ENCODE measurements around the gene SPRY4. TPM values are rescaled to one million over a fixed set of nuclear protein-coding genes. Genes with fewer than 3 reads are reported as not detected.

Gene SPRY4
- total RNA-seq, 2 donors from 2014 or later, result 70.2 to 164 TPM

- Histone ChIP-seq H3K4me3 (ENCODE audit: low read length) (peak overlapping the region; percentile 43), H3K4me1 (ENCODE audit: control insufficient read depth, insufficient read depth, low read length) (peaks cover 12% of the 10 kb centered on the region), H3K27me3 (ENCODE audit: control insufficient read depth, insufficient read depth, low read length, poor library complexity, severe bottlenecking) (no peaks in the 10 kb centered on the region), H3K36me3 (ENCODE audit: control insufficient read depth, insufficient read depth, low read length) (peaks cover 83% of the 10 kb centered on the region), H3K9ac (ENCODE audit: extremely low read depth, low read length, poor library complexity, severe bottlenecking) (no peak overlapping the region), H3K27ac (ENCODE audit: low read depth, low read length) (no peak overlapping the region), H3K9me3 (ENCODE audit: control insufficient read depth, low read length) (no peaks in the 10 kb centered on the region)
- H3K9me3 Mint-ChIP-seq, result no peaks in the 10 kb centered on the region
- peaks cover 80% of the 10 kb centered on the region for H3K4me1 Mint-ChIP-seq
- H3K4me3 Mint-ChIP-seq, result peak overlapping the region; percentile 98
- 84 to 89% methylated on average over 6 of the region's 6 CpGs for WGBS, 2 experiments (ENCODE audit: insufficient coverage in 1 of 2, insufficient read length in 1 of 2)
- no peaks in the 10 kb centered on the region for H3K27me3 Mint-ChIP-seq (ENCODE audit: insufficient read depth)
- TF ChIP-seq, protein P1, sequence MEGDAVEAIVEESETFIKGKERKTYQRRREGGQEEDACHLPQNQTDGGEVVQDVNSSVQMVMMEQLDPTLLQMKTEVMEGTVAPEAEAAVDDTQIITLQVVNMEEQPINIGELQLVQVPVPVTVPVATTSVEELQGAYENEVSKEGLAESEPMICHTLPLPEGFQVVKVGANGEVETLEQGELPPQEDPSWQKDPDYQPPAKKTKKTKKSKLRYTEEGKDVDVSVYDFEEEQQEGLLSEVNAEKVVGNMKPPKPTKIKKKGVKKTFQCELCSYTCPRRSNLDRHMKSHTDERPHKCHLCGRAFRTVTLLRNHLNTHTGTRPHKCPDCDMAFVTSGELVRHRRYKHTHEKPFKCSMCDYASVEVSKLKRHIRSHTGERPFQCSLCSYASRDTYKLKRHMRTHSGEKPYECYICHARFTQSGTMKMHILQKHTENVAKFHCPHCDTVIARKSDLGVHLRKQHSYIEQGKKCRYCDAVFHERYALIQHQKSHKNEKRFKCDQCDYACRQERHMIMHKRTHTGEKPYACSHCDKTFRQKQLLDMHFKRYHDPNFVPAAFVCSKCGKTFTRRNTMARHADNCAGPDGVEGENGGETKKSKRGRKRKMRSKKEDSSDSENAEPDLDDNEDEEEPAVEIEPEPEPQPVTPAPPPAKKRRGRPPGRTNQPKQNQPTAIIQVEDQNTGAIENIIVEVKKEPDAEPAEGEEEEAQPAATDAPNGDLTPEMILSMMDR (conservative IDR thresholded peaks at IDR 0.05), result no peak
- no peak overlapping the region for H3K27ac Mint-ChIP-seq
- no peak for DNase-seq
- peaks cover 92% of the 10 kb centered on the region for H3K36me3 Mint-ChIP-seq (ENCODE audit: low read depth)
Measured at GRCh38 chr5:142316681-142317080, 8.1 kb downstream of the SPRY4 start.

DNA sequence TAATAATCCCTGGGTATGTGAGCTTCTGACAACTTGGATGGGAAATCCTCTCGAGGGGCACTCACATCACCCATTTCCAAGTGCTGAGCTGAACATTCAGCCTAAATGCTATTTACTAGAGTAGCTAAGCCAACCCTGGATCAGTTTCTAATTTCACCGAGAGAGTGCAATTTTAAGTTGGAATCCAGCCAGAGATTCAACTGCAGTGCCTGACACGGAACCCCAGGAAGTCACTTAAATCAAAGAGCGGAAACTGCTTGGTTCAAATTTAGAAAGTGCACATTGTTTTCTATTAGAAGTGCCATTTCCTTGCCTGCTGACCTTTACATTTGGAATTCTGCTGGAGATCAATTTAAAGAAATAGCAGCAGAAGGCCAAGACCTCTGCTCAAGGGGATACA is 8.8 kb downstream of the SPRY4 start:
- Histone ChIP-seq H3K9ac (ENCODE audit: extremely low read depth, low read length, poor library complexity, severe bottlenecking) (no peak overlapping the region), H3K36me3 (ENCODE audit: control insufficient read depth, insufficient read depth, low read length) (peaks cover 83% of the 10 kb centered on the region), H3K4me3 (ENCODE audit: low read length) (no peak overlapping the region), H3K4me1 (ENCODE audit: control insufficient read depth, insufficient read depth, low read length) (peaks cover 12% of the 10 kb centered on the region), H3K27ac (ENCODE audit: low read depth, low read length) (no peak overlapping the region), H3K9me3 (ENCODE audit: control insufficient read depth, low read length) (no peaks in the 10 kb centered on the region), H3K27me3 (ENCODE audit: control insufficient read depth, insufficient read depth, low read length, poor library complexity, severe bottlenecking) (no peaks in the 10 kb centered on the region)
- peak overlapping the region; percentile 74 for H3K27ac Mint-ChIP-seq
- peaks cover 80% of the 10 kb centered on the region for H3K4me1 Mint-ChIP-seq
- 77 to 90% methylated on average over 4 of the region's 4 CpGs for WGBS, 2 experiments (ENCODE audit: insufficient coverage in 1 of 2, insufficient read length in 1 of 2)
- H3K9me3 Mint-ChIP-seq, result no peaks in the 10 kb centered on the region
- H3K4me3 Mint-ChIP-seq, result no peak overlapping the region
- no peak for DNase-seq
- peaks cover 92% of the 10 kb centered on the region for H3K36me3 Mint-ChIP-seq (ENCODE audit: low read depth)
- no peaks in the 10 kb centered on the region for H3K27me3 Mint-ChIP-seq (ENCODE audit: insufficient read depth)
- TF ChIP-seq, protein P1 (conservative IDR thresholded peaks at IDR 0.05), result no peak

- 94 to 100% methylated on average over 2 to 6 of the region's 6 CpGs for WGBS, 2 experiments (ENCODE audit: insufficient coverage in 1 of 2, insufficient read length in 1 of 2)
- TF ChIP-seq, protein P1 (conservative IDR thresholded peaks at IDR 0.05), result no peak
- H3K9me3 ChIP-seq (ENCODE audit: control insufficient read depth, low read length), result no peaks in the 10 kb centered on the region
- H3K4me1 ChIP-seq (ENCODE audit: control insufficient read depth, insufficient read depth, low read length), result peaks cover 12% of the 10 kb centered on the region
- peak overlapping the region; percentile 35 for H3K27ac Mint-ChIP-seq
- H3K9ac ChIP-seq (ENCODE audit: extremely low read depth, low read length, poor library complexity, severe bottlenecking), result no peak overlapping the region
- peaks cover 92% of the 10 kb centered on the region for H3K36me3 Mint-ChIP-seq (ENCODE audit: low read depth)
- no peak overlapping the region for H3K4me3 Mint-ChIP-seq
- H3K4me3 ChIP-seq (ENCODE audit: low read length), result no peak overlapping the region
- no peaks in the 10 kb centered on the region for H3K27me3 ChIP-seq (ENCODE audit: control insufficient read depth, insufficient read depth, low read length, poor library complexity, severe bottlenecking)
- H3K4me1 Mint-ChIP-seq, result peaks cover 77% of the 10 kb centered on the region
- H3K36me3 ChIP-seq (ENCODE audit: control insufficient read depth, insufficient read depth, low read length), result peaks cover 88% of the 10 kb centered on the region
- H3K27me3 Mint-ChIP-seq (ENCODE audit: insufficient read depth), result no peaks in the 10 kb centered on the region
- H3K9me3 Mint-ChIP-seq, result no peaks in the 10 kb centered on the region
- no peak overlapping the region for H3K27ac ChIP-seq (ENCODE audit: low read depth, low read length)
- DNase-seq, result no peak
Measured at GRCh38 chr5:142315096-142315900, 9.5 kb downstream of the SPRY4 start.
